Esophagus squamous epithelium (tissue), 5 donors: ENCODE measurements around the gene KCNA10. TPM values are rescaled to one million over a fixed set of nuclear protein-coding genes. Genes with fewer than 3 reads are reported as not detected.

Source experiments
- DNase-seq: peaks from one replicate; lab custom pipeline; 2025; lab: John Stamatoyannopoulos, UW
- H3K27ac ChIP-seq, 4 donors: fragments of 200-600 bp; sonication (generic); one replicate each; pipeline ENCODE4 v1.5.1; 2016 to 2019; ENCODE audit warnings: mild to moderate bottlenecking in 1 of 4
- H3K27me3 ChIP-seq, 4 donors: fragments of 200-600 bp; sonication (generic); 1 replicate in 3 of 4; 2 replicates in 1 of 4; pipeline versions ENCODE4 v1.5.1 to v1.6.0; 2017 to 2021; ENCODE audit warnings: antibody characterized with exemption in 1 of 4
- H3K36me3 ChIP-seq, 3 donors: fragments of 200-600 bp; sonication (generic); one replicate each; pipeline ENCODE4 v1.5.1; 2016 to 2019
- H3K4me1 ChIP-seq, 3 donors: fragments of 200-600 bp; sonication (generic); one replicate each; pipeline ENCODE4 v1.5.1; 2017 to 2019
- H3K4me3 ChIP-seq, 4 donors: fragments of 200-600 bp; sonication (generic); 1 replicate in 3 of 4; 2 replicates in 1 of 4; pipeline ENCODE4 v1.5.1; 2016 to 2019; ENCODE audit warnings: mild to moderate bottlenecking in 2 of 4, moderate library complexity in 1 of 4
- H3K9me3 ChIP-seq, 3 donors: fragments of 200-600 bp; sonication (generic); one replicate each; pipeline ENCODE4 v1.5.1; 2016 to 2019
- POLR2A ChIP-seq, 4 donors: fragments of 450-650 bp; IDR thresholded peaks; one replicate each; pipeline ENCODE4 v1.6.1; 2017; ENCODE audit warnings: antibody characterized with exemption in 4 of 4, mild to moderate bottlenecking in 4 of 4, moderate library complexity in 3 of 4
- WGBS, 2 donors: methylation state at CpG; one replicate each; pipeline ENCODE4 v1.1.5; 2018; 5-methylcytosine and 5-hydroxymethylcytosine counted together
- intact Hi-C: fragments of 100-400 bp; cut with DNase I; formaldehyde crosslinking; loops from one replicate; pipeline ENCODE4 v1.15.0; 2022
- total RNA-seq, 4 donors: library from RNA; depleted of rRNA; stranded (reverse); fragments of >200 nt; gene quantifications; one replicate each; pipeline ENCODE4 v1.1.0, GENCODE V29; 2016
- TF ChIP-seq, protein P1 (sequence below), 6 experiments: fragments of 450-650 bp in 4 of 6; fragments of 200-600 bp in 2 of 6; sonication (generic) in 2 of 6; IDR thresholded peaks; one replicate each; pipeline ENCODE4 v1.5.1; 2016 to 2019; ENCODE audit warnings: antibody characterized with exemption in 6 of 6, mild to moderate bottlenecking in 4 of 6, moderate library complexity in 4 of 6
- donor health status: DM: yes; HTN: yes; CAD: no.

The KCNA10 gene
- total RNA-seq, 4 donors from 2014 or later, result not detected

DNA sequence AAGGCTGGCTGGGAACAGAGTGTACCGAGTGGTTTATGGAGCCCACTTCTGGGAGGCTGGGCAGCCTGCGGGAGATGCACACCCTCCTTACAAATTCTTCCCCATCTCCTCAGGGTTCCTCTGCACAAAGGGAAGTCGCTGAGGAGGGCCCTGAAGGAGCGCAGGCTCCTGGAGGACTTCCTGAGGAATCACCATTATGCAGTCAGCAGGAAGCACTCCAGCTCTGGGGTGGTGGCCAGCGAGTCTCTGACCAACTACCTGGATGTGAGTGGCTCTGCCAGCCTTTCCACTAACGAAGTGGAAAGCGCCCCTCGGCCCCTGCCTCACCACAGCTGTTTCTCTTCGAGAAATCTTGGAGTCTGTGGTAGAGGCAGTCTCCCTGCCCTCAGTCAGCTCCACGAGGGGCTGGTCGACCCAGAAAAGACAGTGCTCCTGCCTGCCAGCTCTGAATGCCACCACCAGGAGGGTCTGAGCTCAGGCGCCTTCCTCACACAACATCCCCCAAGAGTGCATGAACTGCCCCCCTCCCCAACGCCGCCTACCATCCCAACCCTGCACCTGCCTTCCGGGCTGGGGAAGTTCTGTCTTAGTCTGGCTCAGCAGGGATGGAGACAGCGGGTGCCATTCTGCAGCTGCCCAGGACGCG is 36.2 kb downstream of the KCNA10 start:
- DNase-seq, result no peak
- H3K4me1 ChIP-seq, result peaks cover 5 to 53% (median 18%) of the 10 kb centered on the region in 3 donors
- WGBS, 2 donors, result 68 to 72% methylated on average over 11 to 12 of the region's 18 CpGs
- no peak overlapping the region for H3K27ac ChIP-seq
- intact Hi-C loops, result no loop called here
- no peaks in the 10 kb centered on the region for H3K36me3 ChIP-seq
- no peaks in the 10 kb centered on the region for H3K9me3 ChIP-seq
- no peak overlapping the region for H3K4me3 ChIP-seq
- no peaks in the 10 kb centered on the region for H3K27me3 ChIP-seq
- TF ChIP-seq POLR2A (IDR thresholded peaks at IDR 0.05), result no peak
- TF ChIP-seq, protein P1, sequence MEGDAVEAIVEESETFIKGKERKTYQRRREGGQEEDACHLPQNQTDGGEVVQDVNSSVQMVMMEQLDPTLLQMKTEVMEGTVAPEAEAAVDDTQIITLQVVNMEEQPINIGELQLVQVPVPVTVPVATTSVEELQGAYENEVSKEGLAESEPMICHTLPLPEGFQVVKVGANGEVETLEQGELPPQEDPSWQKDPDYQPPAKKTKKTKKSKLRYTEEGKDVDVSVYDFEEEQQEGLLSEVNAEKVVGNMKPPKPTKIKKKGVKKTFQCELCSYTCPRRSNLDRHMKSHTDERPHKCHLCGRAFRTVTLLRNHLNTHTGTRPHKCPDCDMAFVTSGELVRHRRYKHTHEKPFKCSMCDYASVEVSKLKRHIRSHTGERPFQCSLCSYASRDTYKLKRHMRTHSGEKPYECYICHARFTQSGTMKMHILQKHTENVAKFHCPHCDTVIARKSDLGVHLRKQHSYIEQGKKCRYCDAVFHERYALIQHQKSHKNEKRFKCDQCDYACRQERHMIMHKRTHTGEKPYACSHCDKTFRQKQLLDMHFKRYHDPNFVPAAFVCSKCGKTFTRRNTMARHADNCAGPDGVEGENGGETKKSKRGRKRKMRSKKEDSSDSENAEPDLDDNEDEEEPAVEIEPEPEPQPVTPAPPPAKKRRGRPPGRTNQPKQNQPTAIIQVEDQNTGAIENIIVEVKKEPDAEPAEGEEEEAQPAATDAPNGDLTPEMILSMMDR (IDR thresholded peaks at IDR 0.05), result no peak

- intact Hi-C loops, result no loop called here
- H3K27me3 ChIP-seq, result no peaks in the 10 kb centered on the region
- no peaks in the 10 kb centered on the region for H3K36me3 ChIP-seq
- 60 to 63% methylated on average over 12 of the region's 12 CpGs for WGBS, 2 donors
- DNase-seq, result no peak
- H3K4me3 ChIP-seq, result no peak overlapping the region
- H3K27ac ChIP-seq, result no peak overlapping the region
- H3K9me3 ChIP-seq, result no peaks in the 10 kb centered on the region
- TF ChIP-seq POLR2A (IDR thresholded peaks at IDR 0.05), result no peak
- TF ChIP-seq, protein P1 (IDR thresholded peaks at IDR 0.05), result no peak
- H3K4me1 ChIP-seq, result peaks cover 10 to 53% (median 18%) of the 10 kb centered on the region in 3 donors
Observed at GRCh38 chr1:110481968-110482623, 36.9 kb downstream of the KCNA10 start.

GRCh38 chr1:110480356-110481096 is 38.4 kb downstream of the KCNA10 start:
- no peak for DNase-seq
- 50 to 86% methylated on average over 2 to 3 of the region's 4 CpGs for WGBS, 2 donors
- no peak for TF ChIP-seq POLR2A (IDR thresholded peaks at IDR 0.05)
- TF ChIP-seq, protein P1 (IDR thresholded peaks at IDR 0.05), result no peak
- Histone ChIP-seq H3K9me3 (no peaks in the 10 kb centered on the region), H3K36me3 (no peaks in the 10 kb centered on the region), H3K27ac (no peak overlapping the region), H3K4me1 (peaks cover 14 to 67% (median 33%) of the 10 kb centered on the region in 3 donors), H3K4me3 (no peak overlapping the region), H3K27me3 (no peaks in the 10 kb centered on the region)
- intact Hi-C loops, result no loop called here

DNA sequence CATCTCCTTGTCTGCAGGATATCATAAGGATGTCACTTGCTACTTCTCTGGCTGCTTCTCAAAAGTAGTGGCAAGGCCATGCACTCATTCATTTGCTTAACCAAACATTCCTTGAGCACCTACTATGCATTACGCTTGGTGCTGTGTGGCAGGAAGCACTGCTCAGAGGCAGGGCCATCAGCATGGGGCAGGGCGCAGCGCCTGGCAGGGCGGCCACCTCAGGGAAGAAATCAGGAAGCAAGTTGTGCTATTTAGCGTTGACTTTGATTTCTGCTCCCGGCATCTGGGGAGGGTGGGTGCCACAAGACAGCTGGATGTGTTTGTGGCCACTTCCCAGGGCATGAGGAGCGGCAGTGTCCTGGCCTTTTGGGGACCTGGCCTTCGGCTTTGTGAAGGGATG is 40.1 kb downstream of the KCNA10 start:
- Histone ChIP-seq H3K4me1 (peaks cover 14 to 72% (median 36%) of the 10 kb centered on the region in 3 donors), H3K9me3 (no peaks in the 10 kb centered on the region), H3K27ac (peak overlapping the region in 2 of 4 donors; percentile 72 to 73), H3K4me3 (no peak overlapping the region), H3K36me3 (no peaks in the 10 kb centered on the region), H3K27me3 (no peaks in the 10 kb centered on the region)
- intact Hi-C loops, result no loop called here
- TF ChIP-seq POLR2A (IDR thresholded peaks at IDR 0.05), result no peak
- TF ChIP-seq, protein P1 (IDR thresholded peaks at IDR 0.05), result no peak
- DNase-seq, result no peak
- WGBS, 2 donors, result 83 to 100% methylated on average over 4 to 7 of the region's 8 CpGs
